AG04450 (cell line): ENCODE measurements around the gene DYRK1A. TPM values are rescaled to one million over a fixed set of nuclear protein-coding genes. Genes with fewer than 3 reads are reported as not detected.
"Not testable (repeated sequence)": the region's sequence is repeated elsewhere in the genome, so short reads cannot be mapped to it uniquely, and the experiment has no call there.

ENCODE experiments used
- CTCF ChIA-PET: fragments of 300-600, 350-600 bp; formaldehyde crosslinking; extraction: SDS; loops from one replicate; lab custom pipeline; 2022; ENCODE audit warnings: antibody characterized with exemption, inconsistent platforms; lab: Charles Lee
- POLR2A ChIA-PET: fragments of 350-600 bp; formaldehyde crosslinking; extraction: SDS; loops from one replicate; lab custom pipeline; 2021; ENCODE audit warnings: antibody characterized with exemption, inconsistent platforms; lab: Yijun Ruan, JAX
- DNase-seq: peaks from one replicate; pipeline ENCODE4 v3.0.0-alpha.2; 2011; ENCODE audit warnings: low read depth, low spot score
- H3K27ac ChIP-seq: one replicate; pipeline ENCODE4 v1.5.1; 2012; ENCODE audit warnings: low read depth, low read length, control low read depth
- H3K27me3 ChIP-seq: one replicate; pipeline ENCODE4 v1.6.0; 2012; ENCODE audit warnings: low read length; ENCODE audit not compliant: control insufficient read depth, insufficient read depth
- H3K4me3 ChIP-seq: 2 replicates; pipeline ENCODE4 v1.5.1; 2011; ENCODE audit warnings: mild to moderate bottlenecking, low read depth, low read length, control low read depth
- H3K9me3 ChIP-seq: 2 replicates; pipeline ENCODE4 v1.5.1; 2012; ENCODE audit warnings: low read length; ENCODE audit not compliant: control insufficient read depth, insufficient read depth
- CTCF ChIP-seq: IDR thresholded peaks from 2 replicates; pipeline ENCODE4 v1.5.1; 2011; ENCODE audit warnings: low read depth, low read length, control low read depth, inconsistent platforms
- polyA plus RNA-seq: library from polyadenylated mRNA; depleted of rRNA; stranded (reverse); fragments of >200 nt; gene quantifications from 2 replicates; pipeline ENCODE4 v1.2.3, GENCODE V29; 2011

DYRK1A gene
- polyA plus RNA-seq, 1 experiment, result 33.1 TPM

GRCh38 chr21:37542512-37542911 lies 175.9 kb downstream of the DYRK1A start:
- Histone ChIP-seq H3K27me3 (peaks cover 2% of the 10 kb centered on the region), H3K27ac (no peak overlapping the region), H3K9me3 (peaks cover under 1% of the 10 kb centered on the region; the same call in 1 of the 2 replicates), H3K4me3 (no peak overlapping the region)
- TF ChIP-seq CTCF, result no peak
- ChIA-PET POLR2A (no interaction called here), CTCF (no interaction called here)
- no peak for DNase-seq

GRCh38 chr21:37546299-37546908 lies 179.8 kb downstream of the DYRK1A start:
- Histone ChIP-seq H3K9me3 (no peaks in the 10 kb centered on the region; the same call in 1 of the 2 replicates), H3K27me3 (peaks cover 2% of the 10 kb centered on the region), H3K27ac (no peak overlapping the region), H3K4me3 (no peak overlapping the region)
- POLR2A ChIA-PET, result no interaction called here
- no peak for TF ChIP-seq CTCF
- no peak for DNase-seq
- CTCF ChIA-PET, result no interaction called here

- peaks cover 2% of the 10 kb centered on the region for H3K27me3 ChIP-seq
- ChIA-PET CTCF (no interaction called here), POLR2A (no interaction called here)
- H3K9me3 ChIP-seq, result no peaks in the 10 kb centered on the region; the same call in 1 of the 2 replicates
- no peak overlapping the region for H3K4me3 ChIP-seq
- TF ChIP-seq CTCF, result no peak
- H3K27ac ChIP-seq, result no peak overlapping the region
- no peak for DNase-seq
These were observed 180.5 kb downstream of the DYRK1A start for GRCh38 chr21:37546949-37547614.

GRCh38 chr21:37547615-37548200 lies 181.1 kb downstream of the DYRK1A start:
- POLR2A ChIA-PET, result no interaction called here
- TF ChIP-seq CTCF, result no peak

GRCh38 chr21:37548521-37548981 lies 182.0 kb downstream of the DYRK1A start:
- ChIA-PET POLR2A (no interaction called here), CTCF (no interaction called here)
- H3K27me3 ChIP-seq, result peaks cover 2% of the 10 kb centered on the region
- H3K9me3 ChIP-seq, result no peaks in the 10 kb centered on the region; the same call in 1 of the 2 replicates
- H3K4me3 ChIP-seq, result no peak overlapping the region
- no peak overlapping the region for H3K27ac ChIP-seq
- TF ChIP-seq CTCF, result no peak
- no peak for DNase-seq

More at GRCh38 chr21:37547615-37548200, 181.1 kb downstream of the DYRK1A start:
- Histone ChIP-seq H3K27me3 (peaks cover 2% of the 10 kb centered on the region), H3K9me3 (no peaks in the 10 kb centered on the region; the same call in 1 of the 2 replicates), H3K27ac (no peak overlapping the region), H3K4me3 (no peak overlapping the region)
- DNase-seq, result no peak
- CTCF ChIA-PET, result no interaction called here

GRCh38 chr21:37549730-37550129 lies 183.2 kb downstream of the DYRK1A start:
- POLR2A ChIA-PET, H3K4me3 ChIP-seq, H3K27ac ChIP-seq, CTCF ChIA-PET, H3K27me3 ChIP-seq, DNase-seq, H3K9me3 ChIP-seq: not testable (repeated sequence)
